HepG2 (cell line): ENCODE data around the gene BCL2A1. TPM values are rescaled to one million over a fixed set of nuclear protein-coding genes. Genes with fewer than 3 reads are reported as not detected.

Experiments used
- ATRX ChIP-seq: sonication (generic); formaldehyde crosslinking; IDR thresholded peaks from 2 replicates; pipeline ENCODE4 v1.4.0; 2020; ENCODE audit warnings: missing genetic modification reagents, borderline replicate concordance
- HOXA3 ChIP-seq: sonication (generic); formaldehyde crosslinking; IDR thresholded peaks from 2 replicates; pipeline ENCODE4 v1.5.0; 2020; ENCODE audit warnings: missing genetic modification reagents
- MAFF ChIP-seq: IDR thresholded peaks from 2 replicates; pipeline ENCODE4 v1.6.1; 2011; ENCODE audit warnings: low read depth, low read length, improper control_type of control experiment
- MYC ChIP-seq: sonication (generic); formaldehyde crosslinking; IDR thresholded peaks from 2 replicates; pipeline ENCODE4 v1.9.0; 2021; ENCODE audit warnings: missing genetic modification reagents, borderline replicate concordance
- MYNN ChIP-seq: sonication (generic); formaldehyde crosslinking; IDR thresholded peaks from 2 replicates; pipeline ENCODE4 v1.4.0; 2020; ENCODE audit warnings: mild to moderate bottlenecking, low read depth, missing genetic modification reagents
- MYPOP ChIP-seq: sonication (generic); formaldehyde crosslinking; IDR thresholded peaks from 2 replicates; pipeline ENCODE4 v1.8.1; 2023; ENCODE audit warnings: mild to moderate bottlenecking, moderate library complexity, missing genetic modification reagents
- NFKB2 ChIP-seq: sonication (generic); formaldehyde crosslinking; IDR thresholded peaks from 2 replicates; pipeline ENCODE4 v1.4.0; 2020; ENCODE audit warnings: missing genetic modification reagents, borderline replicate concordance
- NR1H2 ChIP-seq: sonication (generic); formaldehyde crosslinking; IDR thresholded peaks from 2 replicates; pipeline ENCODE4 v1.8.1; 2022; ENCODE audit warnings: low read depth, missing genetic modification reagents, borderline replicate concordance
- PHF20 ChIP-seq: sonication (generic); formaldehyde crosslinking; IDR thresholded peaks from 2 replicates; pipeline ENCODE4 v1.5.0; 2020; ENCODE audit warnings: mild to moderate bottlenecking, missing genetic modification reagents
- RARG ChIP-seq: sonication (generic); formaldehyde crosslinking; IDR thresholded peaks from 2 replicates; pipeline ENCODE4 v1.4.0; 2020; ENCODE audit warnings: low read depth, mild to moderate bottlenecking, missing genetic modification reagents
- SCMH1 ChIP-seq: sonication (generic); formaldehyde crosslinking; IDR thresholded peaks from 2 replicates; pipeline ENCODE4 v1.9.0; 2021; ENCODE audit warnings: missing genetic modification reagents, mild to moderate bottlenecking, borderline replicate concordance
- SOX6 ChIP-seq, 2 experiments: fragments of 450-650 bp in 1 of 2; sonication (generic) in 1 of 2; formaldehyde crosslinking in 1 of 2; IDR thresholded peaks; 2 replicates each; pipeline versions ENCODE4 v1.4.0 to v1.6.1; 2017 to 2020; ENCODE audit warnings: antibody characterized with exemption in 1 of 2, mild to moderate bottlenecking in 1 of 2, missing genetic modification reagents in 1 of 2
- SRF ChIP-seq: IDR thresholded peaks from 2 replicates; pipeline ENCODE4 v1.6.1; 2011; ENCODE audit warnings: mild to moderate bottlenecking, low read depth, low read length, moderate library complexity
- SRSF9 ChIP-seq: fragments of 200-400 bp; formaldehyde crosslinking; IDR thresholded peaks from 2 replicates; pipeline ENCODE4 v1.6.1; 2018; ENCODE audit warnings: borderline replicate concordance, mild to moderate bottlenecking, low read depth, low read length; ENCODE audit not compliant: insufficient read depth, poor library complexity, severe bottlenecking
- TFDP1 ChIP-seq: IDR thresholded peaks from 2 replicates; pipeline ENCODE4 v1.6.1; 2016; ENCODE audit warnings: missing compliant biosample characterization, missing genetic modification reagents, borderline replicate concordance
- ZBTB14 ChIP-seq: sonication (generic); formaldehyde crosslinking; IDR thresholded peaks from 2 replicates; pipeline ENCODE4 v1.4.0; 2020; ENCODE audit warnings: missing genetic modification reagents
- ZKSCAN8 ChIP-seq: IDR thresholded peaks from 2 replicates; pipeline ENCODE4 v1.6.1; 2016; ENCODE audit warnings: borderline replicate concordance, missing genetic modification reagents, missing compliant biosample characterization
- ZNF180 ChIP-seq: sonication (generic); formaldehyde crosslinking; IDR thresholded peaks from 2 replicates; pipeline ENCODE4 v1.4.0; 2020; ENCODE audit warnings: low read depth, missing genetic modification reagents, borderline replicate concordance
- ZNF446 ChIP-seq: sonication (generic); formaldehyde crosslinking; IDR thresholded peaks from 2 replicates; pipeline ENCODE4 v1.5.0; 2020; ENCODE audit warnings: mild to moderate bottlenecking, missing genetic modification reagents
- ZNF557 ChIP-seq: sonication (generic); formaldehyde crosslinking; IDR thresholded peaks from 2 replicates; pipeline ENCODE4 v1.4.0; 2020; ENCODE audit warnings: missing genetic modification reagents
- ZNF572 ChIP-seq: sonication (generic); formaldehyde crosslinking; IDR thresholded peaks from 2 replicates; pipeline ENCODE4 v1.5.1; 2020; ENCODE audit warnings: mild to moderate bottlenecking, missing genetic modification reagents
- ZNF589 ChIP-seq: sonication (generic); formaldehyde crosslinking; conservative IDR thresholded peaks from 2 replicates; pipeline ENCODE4 v1.8.0; 2022; ENCODE audit warnings: mild to moderate bottlenecking, moderate library complexity, missing genetic modification reagents
- ZNF7 ChIP-seq: IDR thresholded peaks from 2 replicates; pipeline ENCODE4 v1.6.1; 2016; ENCODE audit warnings: missing biosample characterization, missing genetic modification reagents
- ZNF746 ChIP-seq: sonication (generic); formaldehyde crosslinking; IDR thresholded peaks from 2 replicates; pipeline ENCODE4 v1.8.0; 2022; ENCODE audit warnings: mild to moderate bottlenecking, missing genetic modification reagents
- ZSCAN20 ChIP-seq: sonication (generic); formaldehyde crosslinking; IDR thresholded peaks from 2 replicates; pipeline ENCODE4 v1.4.0; 2020; ENCODE audit warnings: missing genetic modification reagents, mild to moderate bottlenecking, borderline replicate concordance
- ZSCAN9 ChIP-seq: IDR thresholded peaks from 2 replicates; pipeline ENCODE4 v1.6.1; 2016; ENCODE audit warnings: borderline replicate concordance
- polyA plus RNA-seq, 8 experiments: library from polyadenylated mRNA; depleted of rRNA in 3 of 8; stranded (reverse) in 7 of 8; unstranded in 1 of 8; fragments of >200 nt; fragmentation: Illumina TruSeq in 4 of 8; extraction: Trizol in 4 of 8; gene quantifications; 2 replicates each; pipeline versions ENCODE4 v1.2.1 to v1.2.3, GENCODE V29; 2011 to 2016; ENCODE audit warnings: low read depth in 4 of 8, missing spikeins in 1 of 8, mixed read lengths in 1 of 8; ENCODE audit not compliant: insufficient read depth in 1 of 8
- total RNA-seq, 5 experiments: library from RNA; depleted of rRNA; stranded (reverse); fragments of >200 nt; fragmentation: Illumina TruSeq; extraction: Trizol; gene quantifications; 2 replicates each; pipeline ENCODE4 v1.2.3, GENCODE V29; 2016; ENCODE audit warnings: low read depth in 1 of 5

The BCL2A1 gene
- total and polyA plus RNA-seq, 2 of the 13 experiments (the other 11 are each of a cell fraction or from before 2014, with no cell fraction given) = 0.08 to 0.31 TPM

GRCh38 chr15:79978655-79979514, 7.9 kb upstream of the BCL2A1 start (continued):
- no peak for TF ChIP-seq TFDP1 (CRISPR knock-in tag)
- no peak for TF ChIP-seq RARG (CRISPR knock-in tag)
- peak; percentile 15; the same call in 1 of the 2 replicates for TF ChIP-seq MYPOP (CRISPR knock-in tag)
- TF ChIP-seq SRF = no peak
- TF ChIP-seq ZBTB14 (CRISPR knock-in tag) = no peak
- TF ChIP-seq ZNF589 (CRISPR knock-in tag) = no peak
- TF ChIP-seq MAFF = peak; percentile 44; the same call in 1 of the 2 replicates
- peak; percentile 58; the same call in 1 of the 2 replicates for TF ChIP-seq HOXA3
- no peak for TF ChIP-seq ZNF557
- TF ChIP-seq MYC (CRISPR knock-in tag) = no peak
- no peak for TF ChIP-seq NR1H2 (CRISPR knock-in tag)
- TF ChIP-seq ZNF180 = no peak
- TF ChIP-seq ZSCAN9 (CRISPR knock-in tag) = no peak
- TF ChIP-seq ZNF746 (CRISPR knock-in tag) = peak; percentile 41; the same call in 1 of the 2 replicates
- TF ChIP-seq SRSF9 = no peak
- no peak for TF ChIP-seq MYNN
- peak; percentile 99 for TF ChIP-seq ZKSCAN8 (CRISPR knock-in tag)
- TF ChIP-seq ZNF572 (CRISPR knock-in tag) = no peak
- no peak for TF ChIP-seq SCMH1 (CRISPR knock-in tag)
- TF ChIP-seq PHF20 (CRISPR knock-in tag) = peak; percentile 35; the same call in 1 of the 2 replicates
- no peak for TF ChIP-seq SOX6 (IDR thresholded peaks at IDR 0.05)
- peak; percentile 87 for TF ChIP-seq SOX6 (CRISPR knock-in tag; IDR thresholded peaks at IDR 0.05)
- no peak for TF ChIP-seq ZNF446 (CRISPR knock-in tag)
- TF ChIP-seq NFKB2 (CRISPR knock-in tag) = no peak
- no peak for TF ChIP-seq ZSCAN20 (CRISPR knock-in tag)
- no peak for TF ChIP-seq ATRX
- TF ChIP-seq ZNF7 (CRISPR knock-in tag) = no peak
